NCI-H69 (cell line): ENCODE data around the gene RAPGEF2.
"Not testable (repeated sequence)": the region's sequence is repeated elsewhere in the genome, so short reads cannot be mapped to it uniquely, and the experiment has no call there.

Experiments
- DNase-seq: peaks from one replicate; lab custom pipeline; 2025; lab: John Stamatoyannopoulos, UW

Gene RAPGEF2

DNA sequence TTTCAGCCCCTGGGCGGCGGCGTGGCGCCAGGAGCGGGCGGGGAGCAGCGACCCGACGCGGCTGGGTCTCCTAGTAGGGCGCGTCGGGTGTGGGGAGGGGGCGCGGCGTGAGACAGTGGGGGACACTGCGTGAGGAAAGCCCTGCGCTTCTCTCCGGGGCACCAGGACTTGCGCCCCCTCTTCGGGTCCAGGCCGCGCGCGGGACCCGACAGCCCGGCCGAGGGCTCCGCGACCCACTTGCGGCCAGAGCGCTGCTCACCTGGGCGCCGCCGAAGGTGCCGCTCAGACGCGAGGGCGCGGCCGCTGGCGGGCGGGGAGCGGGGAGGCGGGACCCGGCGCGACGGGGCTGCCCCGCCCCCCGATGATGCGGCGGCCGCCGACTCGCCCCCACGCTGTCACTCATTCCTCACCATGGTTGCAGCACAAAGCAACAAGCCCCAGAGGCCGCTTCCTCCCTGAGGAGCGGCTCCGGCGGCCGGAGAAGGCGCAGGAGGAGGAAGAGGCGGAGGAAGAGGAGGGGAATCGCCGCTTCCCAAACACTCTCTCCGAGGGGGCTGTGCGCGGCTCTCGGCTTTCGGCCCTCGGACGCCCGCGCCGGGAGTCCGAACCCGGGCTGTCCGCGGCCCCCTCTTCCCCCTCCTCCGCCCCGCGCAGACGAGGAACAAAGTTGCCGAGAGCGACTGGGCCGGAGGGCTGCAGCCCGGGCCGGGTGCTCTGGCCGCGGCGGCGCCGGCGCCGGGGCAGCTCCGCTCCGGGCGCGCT lies at the start of gene RAPGEF2:
Gene RAPGEF2 (plus strand): TSS at position 458 of the 762 bp plus-strand sequence. CDS start 1,084 bp downstream, outside the sequence.
- peak; percentile 95 for DNase-seq

GRCh38 chr4:159055833-159056232 lies 47.0 kb upstream of the RAPGEF2 start:
- no peak for DNase-seq

DNA sequence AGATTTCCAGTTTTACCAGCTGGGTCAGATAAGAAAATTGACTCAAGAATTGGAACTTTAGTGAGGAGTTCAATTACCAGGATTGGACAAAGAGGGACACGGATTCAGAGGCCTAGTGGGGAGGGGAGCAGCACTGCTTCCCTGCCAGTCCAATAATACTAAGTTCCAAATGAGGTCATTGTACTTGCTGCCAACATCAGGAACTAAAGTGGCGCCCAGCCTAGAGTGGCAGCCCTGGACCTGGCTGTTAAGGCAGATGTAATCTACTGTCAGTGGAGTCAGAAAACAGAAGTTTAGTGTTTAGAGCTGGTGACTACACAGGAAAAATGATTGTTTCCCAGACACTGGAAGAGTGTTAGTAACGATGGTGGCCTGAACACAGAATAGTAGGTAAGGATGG lies 42.7 kb upstream of the RAPGEF2 start:
- no peak for DNase-seq

DNA sequence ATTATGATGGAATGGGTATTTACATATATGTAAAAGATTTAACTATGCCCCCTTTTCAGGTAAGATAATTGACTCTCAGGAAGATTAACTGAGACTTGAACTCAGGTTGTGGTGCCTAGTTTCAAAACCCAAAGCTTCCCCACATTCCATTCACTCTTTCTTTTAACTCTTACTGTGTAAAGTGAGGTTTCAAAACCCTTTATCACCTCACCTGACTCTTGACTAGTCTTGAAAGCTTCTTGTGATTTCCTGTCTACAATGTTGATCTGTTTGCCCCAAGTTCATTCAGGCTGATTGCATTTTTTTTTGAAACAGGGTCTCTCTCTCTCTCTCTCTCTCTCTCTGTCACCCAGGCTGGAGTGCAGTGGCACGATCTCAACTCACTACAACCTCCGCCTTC lies 40.5 kb upstream of the RAPGEF2 start:
- DNase-seq: no peak

DNA sequence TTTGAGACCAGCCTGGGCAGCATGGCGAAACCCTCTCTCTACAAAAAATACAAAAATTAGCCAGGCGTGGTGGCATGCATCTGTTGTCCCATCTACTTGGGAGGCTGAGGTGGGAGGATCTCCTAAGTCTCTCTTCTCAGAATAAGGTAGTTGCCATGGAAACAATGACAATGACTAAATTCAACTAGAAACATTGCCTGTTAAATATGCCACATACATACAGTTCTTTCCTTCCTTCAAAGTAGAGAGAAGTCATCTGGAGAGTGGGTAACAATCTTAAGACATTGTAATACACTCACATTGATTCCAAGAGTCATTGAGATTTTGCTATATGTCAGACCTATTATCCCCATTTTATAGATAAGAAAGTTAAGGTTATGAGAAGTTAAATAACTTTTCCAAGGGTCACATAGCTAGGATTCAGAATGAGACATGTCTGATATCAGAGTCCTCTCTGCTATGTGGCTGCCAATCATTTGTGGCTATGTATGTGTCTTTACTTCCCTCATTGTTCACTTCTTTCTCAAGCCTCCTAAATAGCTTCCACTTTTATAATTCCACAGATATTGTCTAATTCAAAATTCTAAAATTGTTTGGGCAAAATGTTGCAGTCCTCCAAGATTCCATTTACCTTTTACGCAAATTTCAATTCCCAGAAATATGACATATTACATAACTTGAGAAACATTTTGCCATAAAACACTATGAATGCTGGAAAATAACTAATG lies 37.2 kb upstream of the RAPGEF2 start:
- no peak for DNase-seq

- not testable (repeated sequence) for DNase-seq
Observed at GRCh38 chr4:159068139-159068538, 34.7 kb upstream of the RAPGEF2 start.

- DNase-seq: peak; percentile 7
Observed at GRCh38 chr4:159069922-159070321, 33.0 kb upstream of the RAPGEF2 start.

DNA sequence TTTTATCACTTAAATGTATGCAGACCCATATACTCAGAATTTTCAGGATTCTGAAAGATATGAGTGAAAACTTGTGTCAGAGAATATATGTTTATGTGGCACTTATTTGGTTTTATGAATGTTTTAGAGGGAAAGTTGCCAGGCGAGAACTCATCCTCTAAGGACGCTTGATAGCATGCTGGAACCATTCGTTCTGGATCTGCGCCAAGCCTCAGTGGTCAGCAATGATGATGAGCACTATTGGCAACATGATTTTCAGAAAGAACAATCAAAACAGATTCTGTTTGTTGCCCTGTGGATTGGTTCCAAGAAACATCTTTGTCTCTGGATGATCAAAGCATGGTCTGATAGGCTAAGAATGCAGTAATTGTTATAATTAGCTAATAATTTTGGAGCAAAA lies 32.1 kb upstream of the RAPGEF2 start:
- peak; percentile 3 for DNase-seq

DNA sequence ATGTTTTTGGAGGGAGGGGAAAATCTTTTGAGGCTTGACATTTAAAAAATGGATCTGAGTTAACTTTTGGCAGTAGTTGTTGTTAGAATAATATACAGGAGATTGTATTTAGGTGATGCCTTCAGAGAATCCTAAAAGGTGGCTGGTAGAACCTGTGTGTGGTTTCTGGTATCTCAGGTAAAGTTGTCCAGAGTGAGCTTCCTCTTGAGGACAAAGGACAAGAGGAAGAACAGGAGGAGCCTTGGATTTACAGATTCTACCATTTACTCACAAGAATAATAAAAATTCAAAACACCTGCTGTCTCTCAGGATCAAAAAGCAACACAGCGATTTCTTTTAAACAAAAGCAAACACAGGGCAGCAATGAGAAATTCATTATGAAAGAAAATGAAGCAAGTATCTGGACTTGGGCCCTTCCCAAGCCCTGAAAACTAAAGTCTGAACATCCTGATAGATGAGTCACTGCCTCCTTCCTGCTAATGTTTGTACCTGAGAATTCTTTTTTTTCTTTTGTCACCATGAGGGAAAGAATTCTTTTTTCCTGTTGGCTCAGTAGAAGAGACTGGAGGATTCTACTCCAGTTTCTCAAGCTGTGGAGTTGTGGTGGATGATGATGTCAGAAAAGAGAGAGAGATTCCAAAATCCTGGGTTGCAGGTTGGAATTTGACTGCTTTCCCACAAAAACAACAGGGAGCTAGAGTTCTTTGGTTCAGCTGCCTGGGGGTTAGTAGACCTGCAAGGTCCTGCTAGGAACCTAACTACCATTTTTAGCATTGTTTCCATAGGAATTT lies 31.5 kb upstream of the RAPGEF2 start:
- no peak for DNase-seq

GRCh38 chr4:159071969-159072765 lies 30.7 kb upstream of the RAPGEF2 start:
- no peak for DNase-seq

- peak; percentile 2 for DNase-seq
Observed at GRCh38 chr4:159075531-159075932, 27.3 kb upstream of the RAPGEF2 start.

- not testable (repeated sequence) for DNase-seq
Observed at GRCh38 chr4:159077018-159077417, 25.9 kb upstream of the RAPGEF2 start.

DNA sequence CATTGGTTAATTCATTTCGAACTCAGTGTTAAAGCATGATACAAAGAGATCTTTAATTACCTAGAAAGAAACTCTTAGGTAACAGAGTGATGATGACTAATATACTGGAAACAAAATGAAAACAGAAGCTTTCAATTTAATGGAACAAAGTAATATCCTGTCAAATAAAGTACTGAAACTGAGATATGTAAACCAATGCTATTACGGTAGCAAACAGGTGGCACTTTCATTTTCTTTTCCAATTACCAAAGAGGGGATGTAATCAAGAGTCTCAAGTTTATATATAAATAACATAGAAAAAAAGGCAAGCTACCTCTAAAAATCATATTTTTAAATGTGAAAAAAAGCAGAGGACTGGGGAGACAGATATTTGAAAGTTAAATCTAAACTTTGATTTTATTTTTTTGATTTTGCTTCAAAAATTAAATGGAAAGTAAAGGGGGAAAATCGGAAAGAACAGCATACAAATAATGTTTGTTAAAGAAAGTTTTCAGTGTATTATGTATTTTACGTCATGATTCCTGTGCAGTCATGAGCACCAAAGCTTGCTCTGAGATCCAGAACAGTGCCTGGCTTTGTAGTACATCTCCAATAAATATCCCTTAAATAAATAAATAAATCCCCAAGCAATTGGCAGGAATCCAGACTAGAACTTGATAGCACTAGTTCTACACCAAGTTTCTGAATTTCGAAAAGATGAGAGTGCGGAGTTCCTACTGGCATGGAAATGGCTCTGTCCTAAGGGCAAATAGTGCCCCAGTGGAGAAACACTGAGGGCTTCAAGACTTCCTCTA lies 25.0 kb upstream of the RAPGEF2 start:
- peak; percentile 23 for DNase-seq

GRCh38 chr4:159079074-159079473 lies 23.8 kb upstream of the RAPGEF2 start:
- DNase-seq: no peak

- no peak for DNase-seq
Observed at GRCh38 chr4:159086606-159087005, 16.3 kb upstream of the RAPGEF2 start.

- DNase-seq: no peak
Observed at GRCh38 chr4:159090255-159090654, 12.6 kb upstream of the RAPGEF2 start.

DNA sequence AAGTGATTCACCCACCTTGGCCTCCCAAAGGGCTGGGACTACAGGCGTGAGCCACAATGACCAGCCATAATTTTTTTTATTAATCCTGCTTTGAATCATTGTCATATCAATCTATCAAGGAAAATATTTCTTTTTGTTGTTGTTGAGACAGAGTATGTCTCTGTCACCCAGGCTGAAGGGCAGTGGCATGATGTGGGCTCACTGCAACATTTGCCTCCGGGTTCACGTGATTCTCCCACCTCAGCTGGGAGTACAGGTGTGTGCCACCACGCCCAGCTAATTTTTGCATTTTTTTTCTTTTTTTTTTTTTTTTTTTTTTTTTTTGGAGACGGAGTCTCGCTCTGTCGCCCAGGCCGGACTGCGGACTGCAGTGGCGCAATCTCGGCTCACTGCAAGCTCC lies 8.7 kb upstream of the RAPGEF2 start:
- DNase-seq: not testable (repeated sequence)

- no peak for DNase-seq
Observed at GRCh38 chr4:159096434-159096833, 6.4 kb upstream of the RAPGEF2 start.

GRCh38 chr4:159097144-159097543 lies 5.7 kb upstream of the RAPGEF2 start:
- no peak for DNase-seq

DNA sequence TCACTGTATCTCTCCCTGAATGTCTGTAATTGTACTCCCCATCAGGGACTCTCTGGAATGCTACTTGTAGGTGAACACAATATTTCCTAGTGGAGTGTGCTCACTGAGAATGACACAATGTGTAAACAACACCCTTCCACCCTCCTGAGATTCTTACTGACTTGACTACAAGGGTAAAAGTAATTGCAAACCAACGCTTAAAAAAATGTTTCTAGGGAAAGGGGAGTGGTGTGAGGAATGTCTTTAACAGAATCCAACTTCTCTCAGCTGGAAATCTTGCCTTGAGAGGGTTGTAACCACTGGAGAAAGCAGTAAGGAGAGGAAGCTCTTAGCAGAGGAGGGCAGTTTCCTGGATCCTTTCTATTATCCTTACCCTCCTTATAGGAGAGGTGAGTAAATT lies 5.1 kb upstream of the RAPGEF2 start:
- DNase-seq: peak; percentile 69
